Tibial artery (tissue), 4 donors: Measurements from ENCODE around the gene FOXQ1.

Experiments
- DNase-seq, 2 donors: peaks; one replicate each; pipeline ENCODE4 v3.0.0-alpha.2; 2019
- H3K27ac ChIP-seq, 2 donors: fragments of 200-600 bp; sonication (generic) in 1 of 2; 1 replicate in 1 of 2; 2 replicates in 1 of 2; pipeline ENCODE4 v1.5.1; 2018 to 2019; ENCODE audit warnings: mild to moderate bottlenecking in 1 of 2
- H3K27me3 ChIP-seq, 2 donors: fragments of 200-600 bp; sonication (generic) in 1 of 2; one replicate each; pipeline versions ENCODE4 v1.5.1 to v1.6.0; 2016 to 2019
- H3K36me3 ChIP-seq, 3 donors: fragments of 200-600 bp; sonication (generic) in 2 of 3; one replicate each; pipeline ENCODE4 v1.5.1; 2016 to 2019; ENCODE audit warnings: mild to moderate bottlenecking in 2 of 3
- H3K4me1 ChIP-seq, 4 donors: fragments of 200-600 bp; sonication (generic) in 2 of 4; 1 replicate in 3 of 4; 2 replicates in 1 of 4; pipeline ENCODE4 v1.5.1; 2016 to 2019
- H3K4me3 ChIP-seq, 2 donors: fragments of 200-600 bp; sonication (generic) in 1 of 2; 1 replicate in 1 of 2; 2 replicates in 1 of 2; pipeline ENCODE4 v1.5.1; 2018 to 2019; ENCODE audit warnings: mild to moderate bottlenecking in 2 of 2
- H3K9me3 ChIP-seq, 3 donors: fragments of 200-600 bp; sonication (generic) in 1 of 3; one replicate each; pipeline ENCODE4 v1.5.1; 2016 to 2019
- intact Hi-C: fragments of 100-400 bp; cut with DNase I; formaldehyde crosslinking; loops from one replicate; pipeline ENCODE4 v1.15.0; 2023; ENCODE audit warnings: low total_unique reads
- TF ChIP-seq, protein P1 (sequence below), 2 experiments: fragments of 200-600 bp in 1 of 2; fragments of 450-650 bp in 1 of 2; IDR thresholded peaks; one replicate each; pipeline ENCODE4 v1.5.1; 2017 to 2019; ENCODE audit warnings: antibody characterized with exemption in 2 of 2, mild to moderate bottlenecking in 1 of 2, moderate library complexity in 1 of 2

FOXQ1 gene

GRCh38 chr6:1285556-1285955 is 26.3 kb upstream of the FOXQ1 start:
- TF ChIP-seq, protein P1, sequence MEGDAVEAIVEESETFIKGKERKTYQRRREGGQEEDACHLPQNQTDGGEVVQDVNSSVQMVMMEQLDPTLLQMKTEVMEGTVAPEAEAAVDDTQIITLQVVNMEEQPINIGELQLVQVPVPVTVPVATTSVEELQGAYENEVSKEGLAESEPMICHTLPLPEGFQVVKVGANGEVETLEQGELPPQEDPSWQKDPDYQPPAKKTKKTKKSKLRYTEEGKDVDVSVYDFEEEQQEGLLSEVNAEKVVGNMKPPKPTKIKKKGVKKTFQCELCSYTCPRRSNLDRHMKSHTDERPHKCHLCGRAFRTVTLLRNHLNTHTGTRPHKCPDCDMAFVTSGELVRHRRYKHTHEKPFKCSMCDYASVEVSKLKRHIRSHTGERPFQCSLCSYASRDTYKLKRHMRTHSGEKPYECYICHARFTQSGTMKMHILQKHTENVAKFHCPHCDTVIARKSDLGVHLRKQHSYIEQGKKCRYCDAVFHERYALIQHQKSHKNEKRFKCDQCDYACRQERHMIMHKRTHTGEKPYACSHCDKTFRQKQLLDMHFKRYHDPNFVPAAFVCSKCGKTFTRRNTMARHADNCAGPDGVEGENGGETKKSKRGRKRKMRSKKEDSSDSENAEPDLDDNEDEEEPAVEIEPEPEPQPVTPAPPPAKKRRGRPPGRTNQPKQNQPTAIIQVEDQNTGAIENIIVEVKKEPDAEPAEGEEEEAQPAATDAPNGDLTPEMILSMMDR (IDR thresholded peaks at IDR 0.05) = no peak
- intact Hi-C loops = no loop called here
- Histone ChIP-seq H3K27me3 (peaks cover 0 to 8% of the 10 kb centered on the region in 2 donors), H3K27ac (no peak overlapping the region), H3K9me3 (no peaks in the 10 kb centered on the region), H3K4me1 (no peaks in the 10 kb centered on the region), H3K36me3 (no peaks in the 10 kb centered on the region), H3K4me3 (no peak overlapping the region)
- no peak for DNase-seq

GRCh38 chr6:1285956-1286355 is 25.9 kb upstream of the FOXQ1 start:
- no peak for DNase-seq
- TF ChIP-seq, protein P1 (IDR thresholded peaks at IDR 0.05) = no peak
- H3K27me3 ChIP-seq = peaks cover 0 to 8% of the 10 kb centered on the region in 2 donors
- no peaks in the 10 kb centered on the region for H3K36me3 ChIP-seq
- H3K4me1 ChIP-seq = no peaks in the 10 kb centered on the region
- intact Hi-C loops = no loop called here
- H3K4me3 ChIP-seq = no peak overlapping the region
- no peak overlapping the region for H3K27ac ChIP-seq
- H3K9me3 ChIP-seq = no peaks in the 10 kb centered on the region

- H3K9me3 ChIP-seq = no peaks in the 10 kb centered on the region
These were observed 24.8 kb upstream of the FOXQ1 start for GRCh38 chr6:1287103-1287591.

DNA sequence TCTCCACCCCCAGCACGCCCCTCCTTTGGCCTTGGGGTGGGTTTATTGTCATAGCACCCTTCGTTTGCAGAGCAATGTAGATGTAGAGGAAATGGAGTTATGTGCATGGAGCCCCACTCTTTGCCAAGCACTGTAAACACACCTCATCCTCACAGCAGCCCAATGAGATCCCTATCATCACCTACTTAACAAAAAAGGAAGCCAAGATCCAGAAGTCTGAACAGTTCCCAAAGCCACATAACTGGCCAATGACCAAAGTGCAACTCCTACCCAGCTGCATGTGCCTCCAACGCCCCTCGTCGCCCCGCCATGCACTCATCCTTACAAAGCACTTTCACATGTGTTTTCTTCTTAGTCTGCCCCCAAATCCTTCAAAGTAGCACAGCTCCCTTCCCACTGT is 21.8 kb upstream of the FOXQ1 start:
- intact Hi-C loops = no loop called here
- H3K4me3 ChIP-seq = no peak overlapping the region
- H3K27me3 ChIP-seq = peaks cover 0 to 4% of the 10 kb centered on the region in 2 donors
- no peaks in the 10 kb centered on the region for H3K36me3 ChIP-seq
- DNase-seq = no peak
- TF ChIP-seq, protein P1 (IDR thresholded peaks at IDR 0.05) = no peak
- H3K4me1 ChIP-seq = no peaks in the 10 kb centered on the region
- no peak overlapping the region for H3K27ac ChIP-seq
- no peaks in the 10 kb centered on the region for H3K9me3 ChIP-seq

More at GRCh38 chr6:1287103-1287591, 24.8 kb upstream of the FOXQ1 start:
- H3K27me3 ChIP-seq = peaks cover 0 to 3% of the 10 kb centered on the region in 2 donors
- TF ChIP-seq, protein P1 (IDR thresholded peaks at IDR 0.05) = no peak
- H3K36me3 ChIP-seq = no peaks in the 10 kb centered on the region
- H3K27ac ChIP-seq = no peak overlapping the region
- intact Hi-C loops = no loop called here
- no peak for DNase-seq
- no peak overlapping the region for H3K4me3 ChIP-seq
- H3K4me1 ChIP-seq = no peaks in the 10 kb centered on the region

DNA sequence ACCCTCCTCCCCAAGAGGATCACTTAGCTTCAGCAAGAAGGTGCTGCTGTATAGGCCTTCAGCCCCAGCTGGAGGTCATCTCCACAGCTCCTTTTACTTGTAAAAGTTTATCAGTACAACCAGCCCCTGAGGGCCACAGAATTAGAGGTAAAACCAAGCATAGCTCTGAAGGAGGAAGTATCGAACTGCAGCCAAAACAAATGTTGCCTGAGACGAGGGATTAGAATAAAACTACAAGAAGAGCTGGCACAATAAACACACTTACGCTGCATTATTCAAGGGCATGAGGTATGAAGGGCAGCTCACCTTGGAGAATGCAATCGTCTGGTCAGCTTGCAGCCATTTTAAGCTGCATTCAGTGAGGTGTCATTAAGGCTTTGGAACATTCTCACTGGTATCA is 21.1 kb upstream of the FOXQ1 start:
- TF ChIP-seq, protein P1 (IDR thresholded peaks at IDR 0.05) = no peak
- Histone ChIP-seq H3K4me3 (no peak overlapping the region), H3K36me3 (no peaks in the 10 kb centered on the region), H3K9me3 (no peaks in the 10 kb centered on the region), H3K27me3 (peaks cover 0 to 10% of the 10 kb centered on the region in 2 donors), H3K27ac (no peak overlapping the region), H3K4me1 (no peaks in the 10 kb centered on the region)
- intact Hi-C loops = no loop called here
- DNase-seq = no peak

GRCh38 chr6:1291381-1291780 is 20.5 kb upstream of the FOXQ1 start:
- intact Hi-C loops = no loop called here
- H3K36me3 ChIP-seq = no peaks in the 10 kb centered on the region
- H3K4me1 ChIP-seq = no peaks in the 10 kb centered on the region
- H3K4me3 ChIP-seq = no peak overlapping the region
- H3K27ac ChIP-seq = no peak overlapping the region
- TF ChIP-seq, protein P1 (IDR thresholded peaks at IDR 0.05) = no peak
- H3K27me3 ChIP-seq = peaks cover 0 to 10% of the 10 kb centered on the region in 2 donors
- no peak for DNase-seq
- no peaks in the 10 kb centered on the region for H3K9me3 ChIP-seq
